HepG2 (cell line): Measurements from ENCODE around the gene ZBTB43. TPM values are rescaled to one million over a fixed set of nuclear protein-coding genes. Genes with fewer than 3 reads are reported as not detected.

ENCODE experiments used
- ATAC-seq: fragments of 200-7000 bp; cut with Tn5 transposase; 3 replicates; pipeline ENCODE4 v1.9.1; 2020; ENCODE audit warnings: mild to moderate bottlenecking, moderate library complexity
- BruUV-seq: library from RNA; stranded (reverse); fragments of 400-500 nt; replicated peaks from 2 replicates; lab custom pipeline; 2021; lab: Mats Ljungman, UMichigan
- CTCF ChIA-PET: fragments of 300-600 bp; formaldehyde crosslinking; extraction: SDS; loops from one replicate; lab custom pipeline; 2021; ENCODE audit warnings: low total read pairs, inconsistent platforms, low intra/inter-chr PET ratio; lab: Yijun Ruan, JAX
- POLR2A ChIA-PET: fragments of 350-600 bp; sonication (Branson Sonifier 250); formaldehyde crosslinking; loops from one replicate; lab custom pipeline; 2020; ENCODE audit warnings: antibody characterized with exemption, inconsistent platforms; lab: Yijun Ruan, JAX
- DNase-seq: peaks from one replicate; pipeline ENCODE4 v3.0.0-alpha.2; 2015; ENCODE audit warnings: low spot score
- FAIRE-seq: peaks from 3 replicates; lab custom pipeline; 2011; peaks lifted over from hg19 to GRCh38; lab: Jason Lieb, UNC
- H2AFZ ChIP-seq: one replicate; pipeline ENCODE4 v1.6.1; 2011; ENCODE audit warnings: low read length, inconsistent platforms
- H3K27ac ChIP-seq: fragments of 300-600 bp; 3 replicates; pipeline ENCODE4 v1.8.0; 2011; ENCODE audit warnings: mixed run types, mild to moderate bottlenecking, mixed read lengths, low read length, inconsistent platforms; ENCODE audit not compliant: insufficient read depth; ENCODE audit errors: extremely low read length
- H3K27me3 ChIP-seq, 2 experiments: fragments of 200-600 bp in 1 of 2; 2 replicates in 1 of 2; 3 replicates in 1 of 2; pipeline versions ENCODE4 v1.6.0 to v1.8.0; 2011; ENCODE audit warnings: low read length in 2 of 2, mild to moderate bottlenecking in 2 of 2, moderate library complexity in 2 of 2, inconsistent platforms in 1 of 2; ENCODE audit not compliant: insufficient read depth in 2 of 2, control insufficient read depth in 1 of 2
- H3K36me3 ChIP-seq, 2 experiments: fragments of 200-600 bp in 1 of 2; replicated peaks in 1 of 2; 2 replicates in 1 of 2; 3 replicates in 1 of 2; pipeline versions ENCODE4 v1.5.1 to v1.8.0; 2011; ENCODE audit warnings: low read length in 2 of 2, inconsistent platforms in 1 of 2; ENCODE audit not compliant: insufficient read depth in 2 of 2, control insufficient read depth in 1 of 2
- H3K4me1 ChIP-seq: 2 replicates; pipeline ENCODE4 v1.5.1; 2012; ENCODE audit warnings: low read length, inconsistent platforms; ENCODE audit not compliant: insufficient read depth
- H3K4me2 ChIP-seq: 2 replicates; pipeline ENCODE4 v1.6.0; 2011; ENCODE audit warnings: low read depth, low read length, inconsistent platforms
- H3K4me3 ChIP-seq, 3 experiments: fragments of 200-600 bp in 1 of 3; sonication (generic), shearing (Covaris generic) in 1 of 3; replicated peaks in 1 of 3; 2 replicates each; pipeline ENCODE4 v1.5.1; 2011 to 2016; ENCODE audit warnings: low read length in 3 of 3, inconsistent platforms in 2 of 3, low read depth in 2 of 3, mild to moderate bottlenecking in 2 of 3, control low read depth in 1 of 3, mixed read lengths in 1 of 3; ENCODE audit not compliant: insufficient read depth in 1 of 3
- H3K79me2 ChIP-seq: one replicate; pipeline ENCODE4 v1.6.1; 2011; ENCODE audit warnings: low read length, inconsistent platforms; ENCODE audit not compliant: insufficient read depth
- H3K9ac ChIP-seq: 2 replicates; pipeline ENCODE4 v1.6.0; 2011; ENCODE audit warnings: mild to moderate bottlenecking, low read depth, low read length, inconsistent platforms; ENCODE audit not compliant: insufficient read depth
- H3K9me3 ChIP-seq: 2 replicates; pipeline ENCODE4 v1.5.1; 2012; ENCODE audit warnings: mild to moderate bottlenecking, low read length
- H4K20me1 ChIP-seq: 2 replicates; pipeline ENCODE4 v1.6.0; 2011; ENCODE audit warnings: inconsistent platforms, mild to moderate bottlenecking, low read length, moderate library complexity; ENCODE audit not compliant: insufficient read depth
- CC2D1A ChIP-seq: sonication (generic); formaldehyde crosslinking; IDR thresholded peaks from 2 replicates; pipeline ENCODE4 v1.8.1; 2023; ENCODE audit warnings: mild to moderate bottlenecking, missing genetic modification reagents
- CCAR2 ChIP-seq: fragments of 200-400 bp; formaldehyde crosslinking; optimal IDR thresholded peaks from 2 replicates; pipeline ENCODE3; 2018; ENCODE audit warnings: low read depth, mild to moderate bottlenecking, low read length, moderate library complexity
- EHMT2 ChIP-seq: fragments of 200-600 bp; sonication (generic); IDR thresholded peaks from 2 replicates; pipeline ENCODE4 v1.7.0; 2017; ENCODE audit warnings: antibody characterized with exemption, low read depth, low read length, borderline replicate concordance
- FUBP1 ChIP-seq: sonication (generic); formaldehyde crosslinking; IDR thresholded peaks from 2 replicates; pipeline ENCODE4 v1.5.1; 2020; ENCODE audit warnings: missing genetic modification reagents, mild to moderate bottlenecking, borderline replicate concordance
- GATAD1 ChIP-seq: IDR thresholded peaks from 2 replicates; pipeline ENCODE4 v1.6.1; 2016; ENCODE audit warnings: missing genetic modification reagents, missing compliant biosample characterization
- HBP1 ChIP-seq: IDR thresholded peaks from 2 replicates; pipeline ENCODE4 v1.6.1; 2016; ENCODE audit warnings: low read depth, control low read depth
- NFIB ChIP-seq: sonication (generic); formaldehyde crosslinking; IDR thresholded peaks from 2 replicates; pipeline ENCODE4 v1.9.0; 2021; ENCODE audit warnings: missing genetic modification reagents, mild to moderate bottlenecking, borderline replicate concordance
- NONO ChIP-seq, 2 experiments: fragments of 450-650 bp in 1 of 2; sonication (generic) in 1 of 2; formaldehyde crosslinking in 1 of 2; IDR thresholded peaks in 1 of 2; conservative IDR thresholded peaks in 1 of 2; 2 replicates each; pipeline versions ENCODE4 v1.6.1 to v1.8.0; 2017 to 2022; ENCODE audit warnings: mild to moderate bottlenecking in 1 of 2, missing genetic modification reagents in 1 of 2, moderate library complexity in 1 of 2
- PAWR ChIP-seq: sonication (generic); formaldehyde crosslinking; IDR thresholded peaks from 2 replicates; pipeline ENCODE4 v1.4.0; 2020; ENCODE audit warnings: missing genetic modification reagents, mild to moderate bottlenecking, borderline replicate concordance
- RBFOX2 ChIP-seq: fragments of 200-400 bp; formaldehyde crosslinking; IDR thresholded peaks from 2 replicates; pipeline ENCODE4 v1.6.1; 2017; ENCODE audit warnings: low read depth, mild to moderate bottlenecking, low read length
- SP5 ChIP-seq: IDR thresholded peaks from 2 replicates; pipeline ENCODE4 v1.6.1; 2016; ENCODE audit warnings: low read depth, borderline replicate concordance
- YEATS2 ChIP-seq: sonication (generic); formaldehyde crosslinking; IDR thresholded peaks from 2 replicates; pipeline ENCODE4 v1.4.0; 2020; ENCODE audit warnings: missing genetic modification reagents, borderline replicate concordance
- ZNF180 ChIP-seq: sonication (generic); formaldehyde crosslinking; IDR thresholded peaks from 2 replicates; pipeline ENCODE4 v1.4.0; 2020; ENCODE audit warnings: low read depth, missing genetic modification reagents, borderline replicate concordance
- ZNF329 ChIP-seq: sonication (generic); formaldehyde crosslinking; IDR thresholded peaks from 2 replicates; pipeline ENCODE4 v1.9.0; 2021; ENCODE audit warnings: low read depth, mild to moderate bottlenecking, missing genetic modification reagents
- ZNF639 ChIP-seq: conservative IDR thresholded peaks from 2 replicates; pipeline ENCODE4 v1.6.1; 2018; ENCODE audit warnings: missing genetic modification reagents
- ZSCAN30 ChIP-seq: sonication (generic); formaldehyde crosslinking; IDR thresholded peaks from 2 replicates; pipeline ENCODE4 v1.5.0; 2020; ENCODE audit warnings: mild to moderate bottlenecking, missing genetic modification reagents
- WGBS: methylation state at CpG from one replicate; pipeline ENCODE4 v1.1.6; 2017; ENCODE audit warnings: low lambda C conversion rate; 5-methylcytosine and 5-hydroxymethylcytosine counted together
- in situ Hi-C: cut with HindIII; loops from 2 replicates; pipeline ENCODE4 v1.10.0; 2017; ENCODE audit warnings: low pct_unique_long_range_greater_than_20kb; ENCODE audit not compliant: extremely low pct_ligation_motif_present
- intact Hi-C: fragments of 100-400 bp; cut with micrococcal nuclease; formaldehyde crosslinking; loops from one replicate; pipeline ENCODE4 v1.10.0; 2022; ENCODE audit not compliant: unreplicated experiment
- polyA plus RNA-seq, 8 experiments: library from polyadenylated mRNA; depleted of rRNA in 3 of 8; stranded (reverse) in 7 of 8; unstranded in 1 of 8; fragments of >200 nt; fragmentation: Illumina TruSeq in 4 of 8; extraction: Trizol in 4 of 8; gene quantifications; 2 replicates each; pipeline versions ENCODE4 v1.2.1 to v1.2.3, GENCODE V29; 2011 to 2016; ENCODE audit warnings: low read depth in 4 of 8, missing spikeins in 1 of 8, mixed read lengths in 1 of 8; ENCODE audit not compliant: insufficient read depth in 1 of 8
- total RNA-seq, 5 experiments: library from RNA; depleted of rRNA; stranded (reverse); fragments of >200 nt; fragmentation: Illumina TruSeq; extraction: Trizol; gene quantifications; 2 replicates each; pipeline ENCODE4 v1.2.3, GENCODE V29; 2016; ENCODE audit warnings: low read depth in 1 of 5

ZBTB43 gene
- total and polyA plus RNA-seq, 2 of the 13 experiments (the other 11 are each of a cell fraction or from before 2014, with no cell fraction given), result 7.1 to 31.4 TPM

- no TSS peak for BruUV-seq
- no peak for ATAC-seq
These were observed 20.9 kb upstream of the ZBTB43 start for GRCh38 chr9:126783949-126784348.

GRCh38 chr9:126784401-126784800, 20.4 kb upstream of the ZBTB43 start:
- Histone ChIP-seq H3K4me1 (peaks cover 8% of the 10 kb centered on the region; the same call in 1 of the 2 replicates), H3K4me2 (no peak overlapping the region), H3K9me3 (no peaks in the 10 kb centered on the region), H3K36me3 (no peaks in the 10 kb centered on the region), H4K20me1 (no peaks in the 10 kb centered on the region), H3K79me2 (no peaks in the 10 kb centered on the region), H3K27ac (no peak overlapping the region), H3K27me3 (peaks cover 0 to 46% of the 10 kb centered on the region in 2 experiments; a peak in 3 of 5 replicates), H3K9ac (no peak overlapping the region), H2AFZ (no peak overlapping the region), H3K4me3 (no peak overlapping the region)
- 39% methylated on average over 11 of the region's 11 CpGs for WGBS
- DNase-seq, result no peak
- ChIA-PET POLR2A (no interaction called here), CTCF (interaction anchor here (1.8 kb wide), 1 partner anchor 78 kb away, joined by 9 read pairs; no protein-coding TSS in a partner anchor)
- intact Hi-C loops, result loop anchor here (5.0 kb wide), 1 partner anchor 172 kb away; the partner anchor contains the start of gene LMX1B
- no peak for FAIRE-seq
- ATAC-seq, result no peak
- BruUV-seq, result no TSS peak
- in situ Hi-C loops, result loop anchor here (5.0 kb wide), 2 partner anchors 77 to 172 kb away; partner anchors contain the start of gene LMX1B
- TF ChIP-seq HBP1 (CRISPR knock-in tag) (no peak), PAWR (no peak), RBFOX2 (no peak), ZNF329 (CRISPR knock-in tag) (no peak), NFIB (no peak), SP5 (CRISPR knock-in tag) (no peak), NONO (IDR thresholded peaks at IDR 0.05) (no peak), NONO (CRISPR knock-in tag; conservative IDR thresholded peaks at IDR 0.05) (no peak), YEATS2 (CRISPR knock-in tag) (no peak), FUBP1 (CRISPR knock-in tag) (no peak), ZNF639 (CRISPR knock-in tag) (no peak), GATAD1 (CRISPR knock-in tag) (no peak)

More at GRCh38 chr9:126783949-126784348, 20.9 kb upstream of the ZBTB43 start:
- Histone ChIP-seq H3K9ac (no peak overlapping the region), H3K36me3 (no peaks in the 10 kb centered on the region), H3K27ac (no peak overlapping the region), H3K4me3 (no peak overlapping the region), H3K4me2 (no peak overlapping the region), H4K20me1 (no peaks in the 10 kb centered on the region)
- TF ChIP-seq ZNF180, result no peak
- TF ChIP-seq ZSCAN30 (CRISPR knock-in tag), result no peak
- no peak for TF ChIP-seq EHMT2
- no peak for TF ChIP-seq CC2D1A (CRISPR knock-in tag)
- TF ChIP-seq CCAR2, result no peak
- TF ChIP-seq, all 625 proteins: peak for 0
- H3K4me1 ChIP-seq, result peaks cover 8% of the 10 kb centered on the region; the same call in 1 of the 2 replicates
- ChIA-PET POLR2A (no interaction called here), CTCF (interaction anchor here (1.8 kb wide), 1 partner anchor 78 kb away, joined by 9 read pairs; no protein-coding TSS in a partner anchor)
- H3K9me3 ChIP-seq, result no peaks in the 10 kb centered on the region
- H2AFZ ChIP-seq, result no peak overlapping the region
- DNase-seq (no peak), FAIRE-seq (no peak)
- peaks cover 0 to 46% of the 10 kb centered on the region in 2 experiments; a peak in 3 of 5 replicates for H3K27me3 ChIP-seq
- WGBS, result 0% methylated on average over 1 of the region's 1 CpG
- intact Hi-C loops, result loop anchor here (5.0 kb wide), 1 partner anchor 172 kb away; the partner anchor contains the start of gene LMX1B
- in situ Hi-C loops, result loop anchor here (5.0 kb wide), 2 partner anchors 77 to 172 kb away; partner anchors contain the start of gene LMX1B
- no peaks in the 10 kb centered on the region for H3K79me2 ChIP-seq
